GM23338 (cell line): ENCODE measurements around the gene PRRG1. TPM values are rescaled to one million over a fixed set of nuclear protein-coding genes. Genes with fewer than 3 reads are reported as not detected.
"Not testable (repeated sequence)": the region's sequence is repeated elsewhere in the genome, so short reads cannot be mapped to it uniquely, and the experiment has no call there.

Source experiments
- ATAC-seq: fragments of 200-7000 bp; cut with Tn5 transposase; 3 replicates; pipeline ENCODE4 v1.9.1; 2020
- DNase-seq: peaks from one replicate; pipeline ENCODE4 v3.0.0-alpha.2; 2015; ENCODE audit warnings: low spot score
- H2AFZ ChIP-seq: fragments of 200-600 bp; sonication (generic); 2 replicates; pipeline ENCODE4 v1.8.0; 2016; ENCODE audit warnings: antibody characterized with exemption, mild to moderate bottlenecking, moderate library complexity
- H3F3A ChIP-seq: fragments of 200-600 bp; sonication (generic); replicated peaks from 2 replicates; pipeline ENCODE4 v1.8.0; 2017; ENCODE audit warnings: antibody characterized with exemption, mixed run types, low read depth
- H3K27ac ChIP-seq: fragments of 200-600 bp; sonication (generic); 2 replicates; pipeline ENCODE4 v1.6.1; 2016; ENCODE audit warnings: low read depth
- H3K27me3 ChIP-seq: fragments of 200-600 bp; sonication (generic); 2 replicates; pipeline ENCODE4 v1.8.0; 2016; ENCODE audit warnings: mild to moderate bottlenecking, mixed run types, moderate library complexity; ENCODE audit not compliant: insufficient read depth
- H3K36me3 ChIP-seq: fragments of 200-600 bp; sonication (generic); 2 replicates; pipeline ENCODE4 v1.8.0; 2016; ENCODE audit warnings: mild to moderate bottlenecking; ENCODE audit not compliant: insufficient read depth
- H3K4me1 ChIP-seq: fragments of 200-600 bp; sonication (generic); 2 replicates; pipeline ENCODE4 v1.8.0; 2016; ENCODE audit warnings: mild to moderate bottlenecking, moderate library complexity; ENCODE audit not compliant: insufficient read depth
- H3K4me2 ChIP-seq: fragments of 200-600 bp; sonication (generic); 2 replicates; pipeline ENCODE4 v1.7.1; 2017; ENCODE audit warnings: mixed run types
- H3K4me3 ChIP-seq: fragments of 200-600 bp; sonication (generic); 2 replicates; pipeline ENCODE4 v1.6.1; 2016; ENCODE audit warnings: mixed run types
- H3K79me2 ChIP-seq: fragments of 200-600 bp; sonication (generic); replicated peaks from 2 replicates; pipeline ENCODE4 v1.8.0; 2017; ENCODE audit warnings: mild to moderate bottlenecking; ENCODE audit not compliant: insufficient read depth
- H3K9me2 ChIP-seq: fragments of 200-600 bp; sonication (generic); 2 replicates; pipeline ENCODE4 v1.8.0; 2017; ENCODE audit not compliant: insufficient read depth
- H4K20me1 ChIP-seq: fragments of 200-600 bp; sonication (generic); replicated peaks from 2 replicates; pipeline ENCODE4 v1.8.0; 2017; ENCODE audit warnings: mild to moderate bottlenecking; ENCODE audit not compliant: insufficient read depth
- H3K27ac Mint-ChIP-seq: 2 replicates; pipeline ENCODE4 v1.8.0; 2020; ENCODE audit warnings: inconsistent platforms, mild to moderate bottlenecking, moderate library complexity, mixed read lengths
- H3K27me3 Mint-ChIP-seq: 3 replicates; pipeline ENCODE4 v1.8.0; 2022; ENCODE audit warnings: low read depth, mild to moderate bottlenecking, moderate library complexity, mixed read lengths, inconsistent platforms; ENCODE audit not compliant: insufficient read depth, poor library complexity
- H3K36me3 Mint-ChIP-seq: 3 replicates; pipeline ENCODE4 v1.8.0; 2021; ENCODE audit warnings: low read depth, mild to moderate bottlenecking, inconsistent platforms, moderate library complexity, mixed read lengths
- H3K4me1 Mint-ChIP-seq: 3 replicates; pipeline ENCODE4 v1.8.0; 2020; ENCODE audit warnings: mild to moderate bottlenecking, inconsistent platforms, mixed read lengths
- H3K4me3 Mint-ChIP-seq: 3 replicates; pipeline ENCODE4 v1.8.0; 2021; ENCODE audit warnings: moderate library complexity, mild to moderate bottlenecking, inconsistent platforms, mixed read lengths
- H3K9me3 Mint-ChIP-seq: 3 replicates; pipeline ENCODE4 v1.8.0; 2020; ENCODE audit warnings: moderate library complexity, mild to moderate bottlenecking, inconsistent platforms, mixed read lengths
- polyA plus RNA-seq: library from polyadenylated mRNA; unstranded; fragments of >200 nt; fragmentation: Nextera tagmentation; extraction: Ambion mirVana; gene quantifications from 2 replicates; pipeline ENCODE4 v1.2.1, GENCODE V29; 2016
- total RNA-seq: library from RNA; depleted of rRNA; stranded (reverse); fragments of >200 nt; shearing (Covaris generic); gene quantifications from 2 replicates; pipeline ENCODE4 v1.2.3, GENCODE V29; 2014
- TF ChIP-seq, protein P1 (sequence below), 2 experiments: fragments of 200-600 bp in 1 of 2; sonication (generic) in 1 of 2; conservative IDR thresholded peaks; 2 replicates each; pipeline versions ENCODE4 v1.5.1 to v1.6.1; 2016 to 2017; ENCODE audit warnings: antibody characterized with exemption in 2 of 2, low read depth in 2 of 2, mild to moderate bottlenecking in 2 of 2, moderate library complexity in 1 of 2

PRRG1 gene
- total and polyA plus RNA-seq, 2 experiments from 2014 or later: 3.8 to 10.8 TPM

DNA sequence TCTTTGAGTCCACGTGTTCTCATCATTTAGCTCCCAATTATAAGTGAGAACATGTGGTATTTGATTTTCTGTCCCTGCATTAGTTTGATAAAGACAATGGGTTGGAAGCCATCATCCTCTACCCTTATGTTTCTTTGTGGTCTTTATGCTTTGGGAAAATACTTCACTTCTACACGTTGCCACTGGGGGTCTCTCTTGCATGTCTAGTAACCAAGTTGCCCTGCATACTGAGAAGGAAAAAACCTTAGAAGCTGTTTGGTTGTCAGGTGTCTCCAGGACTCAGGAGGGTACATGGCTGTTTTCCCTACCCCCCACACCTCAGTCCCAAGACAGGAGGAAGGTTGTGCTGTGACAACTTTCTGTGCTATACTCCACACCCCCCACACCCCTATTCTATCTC is 146.6 kb downstream of the PRRG1 start:
- peak; percentile 69 for ATAC-seq
- H3K4me3 Mint-ChIP-seq: not testable (repeated sequence)

DNA sequence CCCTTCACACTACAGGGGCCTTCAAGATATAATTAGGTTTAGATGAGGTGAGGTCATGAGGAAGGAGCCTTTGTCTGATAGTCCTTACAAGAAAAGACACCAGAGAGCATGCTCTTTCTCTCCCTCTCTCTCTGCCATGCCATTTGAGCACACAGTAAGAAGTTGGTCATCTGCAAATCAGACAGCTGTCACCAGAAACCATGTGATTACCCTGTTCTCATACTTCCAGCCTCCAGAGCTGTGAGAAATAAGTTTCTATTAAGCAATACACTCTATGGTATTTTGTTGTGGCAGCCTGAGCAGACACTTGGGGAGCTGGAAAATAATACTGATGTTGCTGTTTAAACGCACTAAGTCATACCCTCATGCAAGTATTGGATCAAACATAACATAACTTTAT is 148.0 kb downstream of the PRRG1 start:
- not testable (repeated sequence) for H3K4me2 ChIP-seq, ATAC-seq, H3K27ac ChIP-seq, H3K4me3 Mint-ChIP-seq, H3K36me3 Mint-ChIP-seq, H3K9me3 Mint-ChIP-seq, H3K79me2 ChIP-seq, H3K9me2 ChIP-seq, H3K27ac Mint-ChIP-seq, H3K4me1 Mint-ChIP-seq, H4K20me1 ChIP-seq, DNase-seq, H3K36me3 ChIP-seq, H2AFZ ChIP-seq, H3K27me3 Mint-ChIP-seq, H3K4me1 ChIP-seq, H3K4me3 ChIP-seq, H3F3A ChIP-seq, H3K27me3 ChIP-seq

More for the DNA sequence above, 146.6 kb downstream of the PRRG1 start:
- H3K4me2 ChIP-seq, H3K27ac ChIP-seq, H3K27me3 Mint-ChIP-seq, H3K36me3 Mint-ChIP-seq, H3K36me3 ChIP-seq, H3K4me1 ChIP-seq, H3K4me3 ChIP-seq, H3K9me3 Mint-ChIP-seq, H3K79me2 ChIP-seq, H2AFZ ChIP-seq, H3K9me2 ChIP-seq, H3K27me3 ChIP-seq, H3K4me1 Mint-ChIP-seq, H3F3A ChIP-seq, H4K20me1 ChIP-seq, H3K27ac Mint-ChIP-seq: not testable (repeated sequence)
- TF ChIP-seq, protein P1, sequence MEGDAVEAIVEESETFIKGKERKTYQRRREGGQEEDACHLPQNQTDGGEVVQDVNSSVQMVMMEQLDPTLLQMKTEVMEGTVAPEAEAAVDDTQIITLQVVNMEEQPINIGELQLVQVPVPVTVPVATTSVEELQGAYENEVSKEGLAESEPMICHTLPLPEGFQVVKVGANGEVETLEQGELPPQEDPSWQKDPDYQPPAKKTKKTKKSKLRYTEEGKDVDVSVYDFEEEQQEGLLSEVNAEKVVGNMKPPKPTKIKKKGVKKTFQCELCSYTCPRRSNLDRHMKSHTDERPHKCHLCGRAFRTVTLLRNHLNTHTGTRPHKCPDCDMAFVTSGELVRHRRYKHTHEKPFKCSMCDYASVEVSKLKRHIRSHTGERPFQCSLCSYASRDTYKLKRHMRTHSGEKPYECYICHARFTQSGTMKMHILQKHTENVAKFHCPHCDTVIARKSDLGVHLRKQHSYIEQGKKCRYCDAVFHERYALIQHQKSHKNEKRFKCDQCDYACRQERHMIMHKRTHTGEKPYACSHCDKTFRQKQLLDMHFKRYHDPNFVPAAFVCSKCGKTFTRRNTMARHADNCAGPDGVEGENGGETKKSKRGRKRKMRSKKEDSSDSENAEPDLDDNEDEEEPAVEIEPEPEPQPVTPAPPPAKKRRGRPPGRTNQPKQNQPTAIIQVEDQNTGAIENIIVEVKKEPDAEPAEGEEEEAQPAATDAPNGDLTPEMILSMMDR (conservative IDR thresholded peaks at IDR 0.05; ENCODE audit: low read depth in 2 of 2): peak; percentile 39 to 49; a peak in 3 of 4 replicates
- DNase-seq: peak; percentile 42

DNA sequence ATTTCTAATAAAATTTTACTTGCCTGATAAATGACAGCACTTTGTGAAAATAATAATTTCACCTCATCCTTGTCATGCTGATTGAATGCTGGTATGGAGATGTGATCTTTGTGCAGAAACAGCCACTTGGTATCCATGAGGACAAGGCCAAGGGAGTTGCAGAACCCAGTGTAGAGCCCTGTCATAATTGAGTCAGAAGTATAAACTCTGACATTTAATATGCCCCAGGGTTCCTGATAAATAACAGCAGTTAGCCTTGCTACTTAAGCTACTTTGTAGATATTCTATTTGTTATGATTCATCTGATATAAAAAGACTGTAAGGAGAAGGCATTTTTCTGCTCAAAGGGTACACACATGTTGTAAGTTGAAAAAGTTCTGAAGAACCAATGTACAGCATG is 149.2 kb downstream of the PRRG1 start:
- not testable (repeated sequence) for H3K27me3 ChIP-seq, H3K4me1 Mint-ChIP-seq, H3K4me3 Mint-ChIP-seq, H3K27ac Mint-ChIP-seq, H3K36me3 Mint-ChIP-seq, DNase-seq, H3K4me1 ChIP-seq, H3K9me2 ChIP-seq, H3K79me2 ChIP-seq, H3K36me3 ChIP-seq, H3K27ac ChIP-seq, H4K20me1 ChIP-seq, H3K9me3 Mint-ChIP-seq, H3K4me3 ChIP-seq, H3F3A ChIP-seq, H3K27me3 Mint-ChIP-seq, ATAC-seq, H3K4me2 ChIP-seq, H2AFZ ChIP-seq

DNA sequence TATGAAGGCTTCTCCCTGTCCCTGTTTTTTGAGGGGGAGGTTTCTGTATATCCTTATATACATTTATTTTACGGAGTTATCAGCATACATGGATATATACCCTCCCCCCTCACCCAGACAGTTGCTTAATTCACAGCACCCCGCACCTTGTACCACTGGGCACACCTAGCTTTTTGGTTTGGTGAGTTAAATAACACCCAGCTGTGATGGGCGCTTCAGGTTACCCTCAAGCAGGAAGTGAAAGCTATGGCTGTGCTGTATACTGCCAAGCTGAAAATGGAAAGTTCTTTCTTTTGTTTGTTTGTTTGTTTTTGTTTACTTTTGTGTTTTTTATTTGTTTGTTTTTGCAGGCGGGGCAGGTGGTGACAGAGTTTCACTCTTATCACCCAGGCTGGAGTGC is 150.5 kb downstream of the PRRG1 start:
- H3K79me2 ChIP-seq, DNase-seq, H3K27ac ChIP-seq, H3K4me1 Mint-ChIP-seq, H3K27me3 Mint-ChIP-seq, H3K36me3 Mint-ChIP-seq, ATAC-seq, H3K27ac Mint-ChIP-seq, H3K9me2 ChIP-seq, H3F3A ChIP-seq, H3K9me3 Mint-ChIP-seq, H3K4me1 ChIP-seq, H3K4me3 Mint-ChIP-seq, H3K36me3 ChIP-seq, H4K20me1 ChIP-seq, H3K27me3 ChIP-seq, H2AFZ ChIP-seq, H3K4me3 ChIP-seq, H3K4me2 ChIP-seq: not testable (repeated sequence)
